Measurements from ENCODE around the gene CCDC15.
"Not testable (repeated sequence)": the region's sequence is repeated elsewhere in the genome, so short reads cannot be mapped to it uniquely, and the experiment has no call there.

CCDC15 gene

GRCh38 chr11:125001079-125001778, 47.2 kb downstream of the CCDC15 start:
- DNase-seq (ENCODE audit: low read depth in 3 of 3), result no peak

- DNase-seq (ENCODE audit: low read depth in 3 of 3), result no peak
Measured at GRCh38 chr11:125001849-125002248, 47.8 kb downstream of the CCDC15 start.

GRCh38 chr11:125005491-125005890, 51.5 kb downstream of the CCDC15 start:
- DNase-seq (ENCODE audit: low read depth in 3 of 3), result no peak

- no peak for DNase-seq (ENCODE audit: low read depth in 3 of 3)
Measured at GRCh38 chr11:125016413-125016812, 62.4 kb downstream of the CCDC15 start.

GRCh38 chr11:125020342-125020741, 66.3 kb downstream of the CCDC15 start:
- no peak for DNase-seq (ENCODE audit: low read depth in 3 of 3)

- no peak for DNase-seq (ENCODE audit: low read depth in 3 of 3)
Measured at GRCh38 chr11:125022551-125022950, 68.5 kb downstream of the CCDC15 start.

- DNase-seq (ENCODE audit: low read depth in 3 of 3), result no peak
Measured at GRCh38 chr11:125025968-125026367, 72.0 kb downstream of the CCDC15 start.

GRCh38 chr11:125029431-125029830, 75.4 kb downstream of the CCDC15 start:
- not testable (repeated sequence) for DNase-seq (ENCODE audit: low read depth in 3 of 3)

GRCh38 chr11:125036933-125037332, 82.9 kb downstream of the CCDC15 start:
- DNase-seq (ENCODE audit: low read depth in 3 of 3), result no peak

GRCh38 chr11:125049164-125049792, 95.3 kb downstream of the CCDC15 start:
- DNase-seq (ENCODE audit: low read depth in 3 of 3), result no peak

- no peak for DNase-seq (ENCODE audit: low read depth in 3 of 3)
Measured at GRCh38 chr11:125052047-125052446, 98.0 kb downstream of the CCDC15 start.

GRCh38 chr11:125053167-125053566, 99.2 kb downstream of the CCDC15 start:
- no peak for DNase-seq (ENCODE audit: low read depth in 3 of 3)

- no peak for DNase-seq (ENCODE audit: low read depth in 3 of 3)
Measured at GRCh38 chr11:125055107-125055715, 101.2 kb downstream of the CCDC15 start.

GRCh38 chr11:125056111-125056510, 102.1 kb downstream of the CCDC15 start:
- not testable (repeated sequence) for DNase-seq (ENCODE audit: low read depth in 3 of 3)

- DNase-seq (ENCODE audit: low read depth in 3 of 3), result no peak
Measured at GRCh38 chr11:125056931-125057692, 103.1 kb downstream of the CCDC15 start.

GRCh38 chr11:125057693-125058016, 103.7 kb downstream of the CCDC15 start:
- DNase-seq (ENCODE audit: low read depth in 3 of 3), result no peak

GRCh38 chr11:125061281-125061680, 107.3 kb downstream of the CCDC15 start:
- DNase-seq (ENCODE audit: low read depth in 3 of 3), result no peak

GRCh38 chr11:125062218-125062930, 108.4 kb downstream of the CCDC15 start:
- DNase-seq (ENCODE audit: low read depth in 3 of 3), result no peak

GRCh38 chr11:125062931-125063428, 109.0 kb downstream of the CCDC15 start, which contains the start of gene SLC37A2:
TSS of gene SLC37A2 (plus strand) at chr11:125063305. CDS start at chr11:125063368, 63 bp downstream.
- peak in 1 of 3 donors; percentile 32 for DNase-seq (ENCODE audit: low read depth in 3 of 3)

- no peak for DNase-seq (ENCODE audit: low read depth in 3 of 3)
Measured at GRCh38 chr11:125063429-125064043, 109.5 kb downstream of the CCDC15 start.

GRCh38 chr11:125064070-125064469, 110.1 kb downstream of the CCDC15 start:
- DNase-seq (ENCODE audit: low read depth in 3 of 3), result no peak
